ENCODE results near the gene CCDC88B. TPM values are rescaled to one million over a fixed set of nuclear protein-coding genes. Genes with fewer than 3 reads are reported as not detected.

The CCDC88B gene
- total and polyA plus RNA-seq, 9 of the 15 experiments (the other 6 are each of a cell fraction or from before 2014, with no cell fraction given): 0.13 to 18.1 (median 7.9) TPM

- BruUV-seq (replicated peaks): no TSS peak
- 0 out of 2 replicates have a peak, but pooled peaks cover 7% of the 10 kb centered on the region for H4K20me1 ChIP-seq (replicated peaks; ENCODE audit: control insufficient read depth, insufficient read depth, low read length)
- H3K4me2 ChIP-seq (ENCODE audit: insufficient read depth, low read length): no peak overlapping the region
- H3K27ac ChIP-seq (ENCODE audit: extremely low read depth, low read depth, low read length): no peak overlapping the region
- DNase-seq (ENCODE audit: extremely low read depth in 1 of 4, low spot score in 3 of 4) (no peak), ATAC-seq (no peak), FAIRE-seq (no peak)
- no peak overlapping the region for H3K4me3 ChIP-seq
- ChIA-PET POLR2A (interaction anchor here (1.2 kb wide), 1 partner anchor 19 kb away, joined by 6 read pairs; no protein-coding TSS in a partner anchor), CTCF (ENCODE audit: low intra/inter-chr PET ratio) (no interaction called here)
- no peaks in the 10 kb centered on the region for H3K36me3 ChIP-seq (ENCODE audit: control insufficient read depth, insufficient read depth, low read length)
- H3K27me3 ChIP-seq (ENCODE audit: control insufficient read depth in 2 of 2, insufficient read depth in 2 of 2, low read length in 2 of 2): peaks cover 36 to 72% of the 10 kb centered on the region in 2 experiments
- H3K79me2 ChIP-seq (ENCODE audit: control insufficient read depth, insufficient read depth, low read length): no peaks in the 10 kb centered on the region
- intact Hi-C loops (cut with micrococcal nuclease) (no loop called here), in situ Hi-C loops (cut with MboI) (no loop called here)
- H3K9me3 ChIP-seq (replicated peaks; ENCODE audit: control insufficient read depth, insufficient read depth, low read depth, low read length): no peaks in the 10 kb centered on the region
- H3K4me1 ChIP-seq (replicated peaks in 1 of 2; ENCODE audit: control insufficient read depth in 2 of 2, insufficient read depth in 2 of 2, low read length in 2 of 2): no peaks in the 10 kb centered on the region; a peak in 1 of 5 replicates
- H2AFZ ChIP-seq (ENCODE audit: low read depth, low read length): no peak overlapping the region
- H3K9ac ChIP-seq (ENCODE audit: insufficient read depth in 1 of 2, low read depth in 2 of 2, low read length in 2 of 2): no peak overlapping the region
- TF ChIP-seq RBM14 (IDR thresholded peaks at IDR 0.05; ENCODE audit: borderline replicate concordance, insufficient read depth, low read depth, low read length): no peak
- peak; percentile 82 for TF ChIP-seq ZNF239 (CRISPR knock-in tag; IDR thresholded peaks at IDR 0.05)
- TF ChIP-seq, protein P1, sequence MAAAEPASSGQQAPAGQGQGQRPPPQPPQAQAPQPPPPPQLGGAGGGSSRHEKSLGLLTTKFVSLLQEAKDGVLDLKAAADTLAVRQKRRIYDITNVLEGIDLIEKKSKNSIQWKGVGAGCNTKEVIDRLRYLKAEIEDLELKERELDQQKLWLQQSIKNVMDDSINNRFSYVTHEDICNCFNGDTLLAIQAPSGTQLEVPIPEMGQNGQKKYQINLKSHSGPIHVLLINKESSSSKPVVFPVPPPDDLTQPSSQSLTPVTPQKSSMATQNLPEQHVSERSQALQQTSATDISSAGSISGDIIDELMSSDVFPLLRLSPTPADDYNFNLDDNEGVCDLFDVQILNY (CRISPR knock-in tag; IDR thresholded peaks at IDR 0.05): no peak
- TF ChIP-seq TBL1XR1 (IDR thresholded peaks at IDR 0.05; ENCODE audit: low read length in 2 of 2): no peak
- 22% methylated on average over 2 of the region's 3 CpGs for WGBS (ENCODE audit: insufficient coverage, low coverage, missing lambda C conversion rate)
- H3K9me1 ChIP-seq (ENCODE audit: control insufficient read depth, insufficient read depth, low read length): no peaks in the 10 kb centered on the region
Measured at GRCh38 chr11:64391839-64392238, 51.8 kb downstream of the CCDC88B start.
